Measurements from ENCODE around the gene CNNM1.

- TF ChIP-seq GATA2 (IDR thresholded peaks at IDR 0.05; ENCODE audit: low read depth, low read length), result no peak; the same call in 1 of the 2 replicates
- TF ChIP-seq GATA3 (IDR thresholded peaks at IDR 0.05; ENCODE audit: low read depth, low read length), result no peak
These were observed 17.1 kb downstream of the CNNM1 start for GRCh38 chr10:99346247-99346646.
